ENCODE measurements around the gene NRF1. TPM values are rescaled to one million over a fixed set of nuclear protein-coding genes. Genes with fewer than 3 reads are reported as not detected.
"Not testable (repeated sequence)": the region's sequence is repeated elsewhere in the genome, so short reads cannot be mapped to it uniquely, and the experiment has no call there.

Gene NRF1
- total RNA-seq = 10 to 100 TPM; 16.9 to 37.1 (median 27.0) TPM

- peaks cover 26 to 28% of the 10 kb centered on the region in 2 donors for H3K4me1 ChIP-seq
- TF ChIP-seq CTCF (IDR thresholded peaks at IDR 0.05) = peak in 3 of 6 experiments; percentile 37 to 41 (median 37)
- TF ChIP-seq POLR2A (IDR thresholded peaks at IDR 0.05) = peak in 1 of 2 donors; percentile 87
- 0% methylated on average over 19 to 25 of the region's 98 CpGs for WGBS, 2 donors
- intact Hi-C loops (cut with DNase I) = no loop called here
- H3K27me3 ChIP-seq = no peaks in the 10 kb centered on the region
- no peaks in the 10 kb centered on the region for H3K36me3 ChIP-seq
- no peaks in the 10 kb centered on the region for H3K9me3 ChIP-seq
- H3K4me3 ChIP-seq (replicated peaks in 1 of 3) = peak within 1 kb of the TSS; percentile 55 to 87 (median 72)
- DNase-seq = peak; percentile 90 to 92
- H3K27ac ChIP-seq = peak within 1 kb of the TSS; percentile 87 to 96 (median 94)
Measured at GRCh38 chr7:129611246-129612111, at the start of gene NRF1. TSS of gene NRF1 (plus strand) at chr7:129611720. CDS start at chr7:129657352, 45,632 bp downstream.

DNA sequence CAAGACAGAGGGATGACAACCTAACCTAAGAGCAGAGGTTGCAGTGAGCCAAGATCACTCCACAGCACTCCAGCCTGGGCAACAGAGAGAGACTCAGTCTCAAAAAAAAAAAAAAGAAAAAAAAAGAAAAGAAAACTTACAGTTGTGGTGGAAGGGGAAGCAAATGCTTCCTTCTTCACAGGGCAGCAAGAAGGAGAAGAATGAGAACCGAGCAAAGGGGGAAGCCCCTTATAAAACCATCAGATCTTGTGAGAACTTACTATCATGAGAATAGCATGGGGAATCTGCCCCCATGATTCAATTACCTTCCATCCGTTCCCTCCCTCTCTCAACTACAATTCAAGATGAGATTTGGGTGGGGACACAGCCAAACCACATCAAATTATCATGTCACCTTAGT lies 45.2 kb upstream of the NRF1 start:
- H3K9me3 ChIP-seq; intact Hi-C loops (cut with DNase I); H3K27ac ChIP-seq; DNase-seq; H3K27me3 ChIP-seq; H3K36me3 ChIP-seq; H3K4me1 ChIP-seq; H3K4me3 ChIP-seq (replicated peaks in 1 of 3): not testable (repeated sequence)
- 67 to 73% methylated on average over 2 of the region's 2 CpGs for WGBS, 2 donors

DNA sequence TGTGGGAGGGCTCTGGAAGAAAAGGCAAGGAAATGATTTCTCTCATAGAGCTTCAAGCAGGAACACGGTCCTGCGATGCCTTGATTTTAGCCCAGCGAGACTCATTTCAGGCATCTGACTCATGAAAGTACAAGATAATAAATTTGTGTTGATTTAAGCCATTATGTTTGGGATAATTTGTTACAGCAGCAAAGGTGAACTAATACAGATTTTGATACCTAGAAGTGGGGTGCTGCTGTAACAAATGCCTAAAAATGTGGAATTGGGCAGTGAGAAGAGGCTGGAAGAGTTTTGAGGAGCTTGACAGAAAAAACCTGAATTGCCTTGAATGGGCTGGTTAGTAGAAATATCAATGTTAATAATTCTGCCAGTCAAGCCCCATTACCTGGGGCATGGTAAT lies 44.1 kb upstream of the NRF1 start:
- Histone ChIP-seq H3K9me3 (no peaks in the 10 kb centered on the region), H3K27me3 (no peaks in the 10 kb centered on the region), H3K4me1 (no peaks in the 10 kb centered on the region), H3K36me3 (no peaks in the 10 kb centered on the region), H3K4me3 (replicated peaks in 1 of 3) (no peak overlapping the region), H3K27ac (no peak overlapping the region)
- 95 to 97% methylated on average over 3 of the region's 3 CpGs for WGBS, 2 donors
- DNase-seq = no peak
- intact Hi-C loops (cut with DNase I) = no loop called here
- TF ChIP-seq CTCF (IDR thresholded peaks at IDR 0.05) (no peak), POLR2A (IDR thresholded peaks at IDR 0.05) (no peak)

- H3K4me3 ChIP-seq (replicated peaks in 1 of 3) = no peak overlapping the region
- H3K36me3 ChIP-seq = no peaks in the 10 kb centered on the region
- no peaks in the 10 kb centered on the region for H3K27me3 ChIP-seq
- 44 to 93% methylated on average over 1 of the region's 1 CpG for WGBS, 2 donors
- no peak for TF ChIP-seq CTCF (IDR thresholded peaks at IDR 0.05)
- TF ChIP-seq POLR2A (IDR thresholded peaks at IDR 0.05) = no peak
- H3K27ac ChIP-seq = no peak overlapping the region
- intact Hi-C loops (cut with DNase I) = no loop called here
- no peaks in the 10 kb centered on the region for H3K4me1 ChIP-seq
- H3K9me3 ChIP-seq = no peaks in the 10 kb centered on the region
- DNase-seq = no peak
Measured at GRCh38 chr7:129568240-129568639, 43.3 kb upstream of the NRF1 start.

DNA sequence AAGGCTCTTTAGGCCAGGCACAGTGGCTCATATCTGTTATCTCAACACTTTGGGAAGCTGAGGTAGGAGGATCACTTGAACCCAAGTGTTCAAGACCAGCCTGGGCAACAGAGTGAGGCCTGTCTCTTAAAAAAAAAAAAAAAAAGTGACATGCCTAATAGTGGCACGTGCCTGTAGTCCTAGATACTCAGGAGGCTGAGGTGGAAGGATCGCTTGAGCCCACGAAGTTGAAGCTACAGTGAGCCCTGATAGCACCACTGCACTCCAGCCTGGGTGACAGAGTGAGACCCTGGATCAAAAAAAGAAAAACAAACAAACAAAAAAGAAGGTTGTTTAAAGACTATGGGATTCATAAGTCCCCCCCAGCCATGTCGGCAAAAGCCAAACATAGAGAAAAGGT lies 42.2 kb upstream of the NRF1 start:
- intact Hi-C loops (cut with DNase I) = no loop called here
- TF ChIP-seq CTCF (IDR thresholded peaks at IDR 0.05) (no peak), POLR2A (IDR thresholded peaks at IDR 0.05) (no peak)

More for the DNA sequence above, 42.2 kb upstream of the NRF1 start:
- Histone ChIP-seq H3K4me3 (replicated peaks in 1 of 3) (no peak overlapping the region), H3K27ac (no peak overlapping the region), H3K27me3 (no peaks in the 10 kb centered on the region), H3K36me3 (no peaks in the 10 kb centered on the region), H3K4me1 (no peaks in the 10 kb centered on the region), H3K9me3 (no peaks in the 10 kb centered on the region)
- no peak for DNase-seq
- WGBS, 2 donors = 77 to 78% methylated on average over 4 of the region's 4 CpGs

Data from thyroid gland (tissue), 4 donors.